SK-N-SH treated with all-trans-retinoic acid at 6 μM for 48 hours (cell line): ENCODE measurements around the gene MRPL41.

Experiments
- BACH2 ChIP-seq: fragments of 250-450 bp; sonication (Bioruptor Pico); IDR thresholded peaks from 2 replicates; pipeline ENCODE4 v1.9.0; 2021; ENCODE audit warnings: mild to moderate bottlenecking, borderline replicate concordance
- CREB5 ChIP-seq: fragments of 250-450 bp; sonication (Bioruptor Pico); IDR thresholded peaks from 2 replicates; pipeline ENCODE4 v1.5.1; 2020; ENCODE audit warnings: low read depth, mild to moderate bottlenecking, moderate library complexity
- CSRNP3 ChIP-seq: fragments of 250-450 bp; sonication (Bioruptor Pico); IDR thresholded peaks from 2 replicates; pipeline ENCODE4 v1.5.1; 2021; ENCODE audit warnings: mild to moderate bottlenecking, moderate library complexity
- GLIS3 ChIP-seq: fragments of 250-450 bp; sonication (Bioruptor Pico); IDR thresholded peaks from 2 replicates; pipeline ENCODE4 v1.5.0; 2020; ENCODE audit warnings: mild to moderate bottlenecking, moderate library complexity
- ISL1 ChIP-seq: fragments of 250-450 bp; sonication (Bioruptor Pico); IDR thresholded peaks from 2 replicates; pipeline ENCODE4 v2.1.2; 2022; ENCODE audit warnings: mild to moderate bottlenecking, moderate library complexity
- SNAI2 ChIP-seq: fragments of 250-450 bp; sonication (Bioruptor Pico); IDR thresholded peaks from 2 replicates; pipeline ENCODE4 v1.5.0; 2020; ENCODE audit warnings: mild to moderate bottlenecking, moderate library complexity
- TOX ChIP-seq: fragments of 250-450 bp; sonication (Bioruptor Pico); IDR thresholded peaks from 2 replicates; pipeline ENCODE4 v1.8.0; 2021; ENCODE audit warnings: mild to moderate bottlenecking, moderate library complexity, borderline replicate concordance
- TSHZ2 ChIP-seq: fragments of 250-450 bp; sonication (Bioruptor Pico); IDR thresholded peaks from 2 replicates; pipeline ENCODE4 v1.5.0; 2020; ENCODE audit warnings: mild to moderate bottlenecking, moderate library complexity
- ZFP3 ChIP-seq: fragments of 250-450 bp; sonication (Bioruptor Pico); IDR thresholded peaks from 2 replicates; pipeline ENCODE4 v1.5.0; 2020; ENCODE audit warnings: mild to moderate bottlenecking, moderate library complexity
- ZFP30 ChIP-seq: fragments of 450-650 bp; formaldehyde crosslinking; IDR thresholded peaks from 2 replicates; pipeline ENCODE4 v1.5.0; 2022; ENCODE audit warnings: mild to moderate bottlenecking, moderate library complexity

GRCh38 chr9:137542486-137542885 lies 9.2 kb upstream of the MRPL41 start:
- TF ChIP-seq ZFP30 (no peak), SNAI2 (CRISPR knock-in tag) (no peak), TOX (CRISPR knock-in tag) (no peak), BACH2 (CRISPR knock-in tag) (no peak), CREB5 (CRISPR knock-in tag) (no peak), GLIS3 (CRISPR knock-in tag) (no peak), ZFP3 (no peak), ISL1 (no peak), CSRNP3 (CRISPR knock-in tag) (no peak), TSHZ2 (CRISPR knock-in tag) (no peak)
